ENCODE results near the gene SMARCA2.

Gene SMARCA2

DNA sequence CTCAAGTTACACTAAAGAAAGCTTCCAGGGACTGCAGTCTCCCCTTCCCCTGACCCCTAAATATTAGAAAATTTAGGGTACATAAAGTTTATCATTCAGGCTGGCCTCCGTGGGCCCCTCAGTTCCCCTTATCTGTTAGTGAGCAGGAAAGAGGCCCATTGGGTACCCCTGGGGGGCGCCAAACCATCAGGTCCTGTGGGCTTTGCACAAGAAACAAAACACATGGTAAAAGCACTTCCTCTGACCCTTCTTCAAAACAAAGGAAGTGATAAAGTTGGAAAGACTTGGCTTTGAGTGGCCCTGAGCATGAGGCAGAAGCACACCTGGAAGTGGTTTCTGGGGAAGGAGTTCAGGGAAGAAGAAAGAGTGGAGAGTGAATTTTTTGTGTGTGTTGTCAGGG is 213.0 kb downstream of the SMARCA2 start:
- peak; percentile 23 for DNase-seq (ENCODE audit: low read depth)
- TF ChIP-seq CTCF (conservative IDR thresholded peaks at IDR 0.05; ENCODE audit: control insufficient read depth, insufficient read depth, low read depth, low read length): peak; percentile 30
- no peak overlapping the region for H3K4me3 ChIP-seq (ENCODE audit: control insufficient read depth, low read depth, low read length)

- H3K4me3 ChIP-seq (ENCODE audit: control insufficient read depth, low read depth, low read length): no peak overlapping the region
- DNase-seq (ENCODE audit: low read depth): no peak
Measured at GRCh38 chr9:2228641-2229040, 213.5 kb downstream of the SMARCA2 start.

GRCh38 chr9:2229109-2229721 is 214.1 kb downstream of the SMARCA2 start:
- DNase-seq (ENCODE audit: low read depth): no peak
- H3K4me3 ChIP-seq (ENCODE audit: control insufficient read depth, low read depth, low read length): no peak overlapping the region

More at GRCh38 chr9:2228641-2229040, 213.5 kb downstream of the SMARCA2 start:
- TF ChIP-seq CTCF (conservative IDR thresholded peaks at IDR 0.05; ENCODE audit: control insufficient read depth, insufficient read depth, low read depth, low read length): no peak

GRCh38 chr9:2230362-2230761 is 215.2 kb downstream of the SMARCA2 start:
- H3K4me3 ChIP-seq (ENCODE audit: control insufficient read depth, low read depth, low read length): no peak overlapping the region
- TF ChIP-seq CTCF (conservative IDR thresholded peaks at IDR 0.05; ENCODE audit: control insufficient read depth, insufficient read depth, low read depth, low read length): no peak
- DNase-seq (ENCODE audit: low read depth): no peak

More at GRCh38 chr9:2229109-2229721, 214.1 kb downstream of the SMARCA2 start:
- TF ChIP-seq CTCF (conservative IDR thresholded peaks at IDR 0.05; ENCODE audit: control insufficient read depth, insufficient read depth, low read depth, low read length): no peak

GRCh38 chr9:2231101-2231500 is 216.0 kb downstream of the SMARCA2 start:
- TF ChIP-seq CTCF (conservative IDR thresholded peaks at IDR 0.05; ENCODE audit: control insufficient read depth, insufficient read depth, low read depth, low read length): no peak
- H3K4me3 ChIP-seq (ENCODE audit: control insufficient read depth, low read depth, low read length): no peak overlapping the region
- no peak for DNase-seq (ENCODE audit: low read depth)

DNA sequence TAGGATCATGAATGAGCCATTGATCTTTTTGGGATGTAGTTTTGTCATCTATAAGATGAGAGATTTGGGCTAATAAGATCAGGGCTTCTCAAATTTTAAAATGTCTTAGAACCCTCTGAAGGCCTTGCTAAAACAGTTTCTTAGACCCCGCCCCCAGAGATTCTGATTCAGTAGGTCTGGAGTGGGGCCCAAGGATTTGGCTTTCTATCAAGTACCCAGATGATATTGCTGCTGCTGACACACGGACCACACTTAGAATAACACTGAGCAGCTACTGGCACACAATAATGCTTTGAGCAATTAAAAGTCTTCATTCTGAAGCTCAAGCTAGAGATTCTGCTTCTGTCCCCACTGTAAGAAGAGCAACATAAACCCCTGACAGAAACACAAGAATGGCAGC is 216.7 kb downstream of the SMARCA2 start:
- peak; percentile 87 for DNase-seq (ENCODE audit: low read depth)

More for the DNA sequence above, 216.7 kb downstream of the SMARCA2 start:
- no peak for TF ChIP-seq CTCF (conservative IDR thresholded peaks at IDR 0.05; ENCODE audit: control insufficient read depth, insufficient read depth, low read depth, low read length)
- no peak overlapping the region for H3K4me3 ChIP-seq (ENCODE audit: control insufficient read depth, low read depth, low read length)
